HCT116 (cell line): Measurements from ENCODE around the gene CCDC157. TPM values are rescaled to one million over a fixed set of nuclear protein-coding genes. Genes with fewer than 3 reads are reported as not detected.

Source experiments
- ATAC-seq: fragments of 200-7000 bp; cut with Tn5 transposase; 2 replicates; pipeline ENCODE4 v1.9.1; 2020; ENCODE audit warnings: mild to moderate bottlenecking, moderate library complexity
- BruUV-seq: library from RNA; stranded (reverse); fragments of 400-500 nt; replicated peaks from 2 replicates; lab custom pipeline; 2021; lab: Mats Ljungman, UMichigan
- CTCF ChIA-PET: fragments of 300-600 bp; sonication (Branson Sonifier 250); formaldehyde crosslinking; loops from one replicate; lab custom pipeline; 2021; ENCODE audit warnings: antibody characterized with exemption; lab: Charles Lee
- POLR2A ChIA-PET: fragments of 300-600, 350-600 bp; sonication (Branson Sonifier 250); formaldehyde crosslinking; loops from one replicate; lab custom pipeline; 2021; ENCODE audit warnings: antibody characterized with exemption; lab: Charles Lee
- RAD21 ChIA-PET, 2 experiments: fragments of 300-600 bp; sonication (Branson Sonifier 250); formaldehyde crosslinking; loops; one replicate each; lab custom pipeline; 2023; ENCODE audit warnings: low total read pairs in 2 of 2; ENCODE audit not compliant: uncharacterized antibody in 2 of 2, unreplicated experiment in 2 of 2, low non-redundant PET in 1 of 2; lab: Charles Lee
- DNase-seq: peaks from one replicate; pipeline ENCODE4 v3.0.0-alpha.2; 2010; ENCODE audit warnings: low read depth, low spot score
- H2AFZ ChIP-seq: fragments of 200-600 bp; shearing (Covaris generic), sonication (generic); 2 replicates; pipeline ENCODE4 v1.6.1; 2017; ENCODE audit warnings: low read depth, mixed run types, mixed read lengths, antibody characterized with exemption, low read length; ENCODE audit not compliant: poor library complexity, severe bottlenecking
- H3K27ac ChIP-seq: 2 replicates; pipeline ENCODE4 v1.5.1; 2012; ENCODE audit warnings: low read depth, low read length
- H3K27me3 ChIP-seq: fragments of 200-600 bp; sonication (generic); 2 replicates; pipeline ENCODE4 v1.6.1; 2016; ENCODE audit warnings: mixed run types, low read length, mixed read lengths; ENCODE audit not compliant: insufficient read depth
- H3K36me3 ChIP-seq, 2 experiments: fragments of 200-500 bp in 1 of 2; fragments of 200-600 bp in 1 of 2; sonication (Bioruptor generic) in 1 of 2; sonication (generic) in 1 of 2; 2 replicates each; pipeline versions ENCODE4 v1.5.1 to v1.6.1; 2014 to 2016; ENCODE audit warnings: low read length in 2 of 2, inconsistent platforms in 1 of 2, mixed read lengths in 1 of 2, mixed run types in 1 of 2; ENCODE audit not compliant: insufficient read depth in 2 of 2, control insufficient read depth in 1 of 2
- H3K4me1 ChIP-seq, 2 experiments: fragments of 200-600 bp in 1 of 2; sonication (generic) in 1 of 2; 2 replicates each; pipeline versions ENCODE4 v1.5.1 to v1.6.1; 2012 to 2017; ENCODE audit warnings: low read length in 2 of 2, inconsistent platforms in 1 of 2, mild to moderate bottlenecking in 1 of 2, mixed read lengths in 1 of 2, mixed run types in 1 of 2, moderate library complexity in 1 of 2; ENCODE audit not compliant: insufficient read depth in 2 of 2, control insufficient read depth in 1 of 2
- H3K4me2 ChIP-seq: fragments of 200-600 bp; sonication (generic); 2 replicates; pipeline ENCODE4 v1.6.1; 2017; ENCODE audit warnings: mixed run types, low read length, mixed read lengths
- H3K4me3 ChIP-seq, 2 experiments: fragments of 200-600 bp in 1 of 2; sonication (generic) in 1 of 2; replicated peaks in 1 of 2; 2 replicates each; pipeline ENCODE4 v1.5.1; 2011 to 2016; ENCODE audit warnings: low read length in 2 of 2, control low read depth in 1 of 2, low read depth in 1 of 2, mild to moderate bottlenecking in 1 of 2, mixed read lengths in 1 of 2, mixed run types in 1 of 2
- H3K79me2 ChIP-seq: fragments of 200-600 bp; sonication (generic); 2 replicates; pipeline ENCODE4 v1.6.1; 2017; ENCODE audit warnings: mild to moderate bottlenecking, mixed run types, low read length, moderate library complexity, mixed read lengths; ENCODE audit not compliant: insufficient read depth
- H3K9ac ChIP-seq: fragments of 200-600 bp; sonication (generic); 2 replicates; pipeline ENCODE4 v1.6.1; 2016; ENCODE audit warnings: low read length, mixed read lengths
- H3K9me2 ChIP-seq: fragments of 200-600 bp; sonication (generic), shearing (Covaris generic); 2 replicates; pipeline ENCODE4 v1.6.1; 2017; ENCODE audit warnings: mixed run types, mild to moderate bottlenecking, moderate library complexity; ENCODE audit not compliant: insufficient read depth
- H3K9me3 ChIP-seq, 2 experiments: fragments of 200-500 bp in 1 of 2; fragments of 200-600 bp in 1 of 2; sonication (Bioruptor generic) in 1 of 2; sonication (generic) in 1 of 2; 2 replicates each; pipeline ENCODE4 v1.6.1; 2014 to 2017; ENCODE audit warnings: low read length in 2 of 2, mixed read lengths in 2 of 2, inconsistent platforms in 1 of 2, low read depth in 1 of 2, mild to moderate bottlenecking in 1 of 2, mixed run types in 1 of 2, moderate library complexity in 1 of 2; ENCODE audit not compliant: control insufficient read depth in 1 of 2, insufficient read depth in 1 of 2
- H4K20me1 ChIP-seq: fragments of 200-600 bp; sonication (generic), shearing (Covaris generic); 2 replicates; pipeline ENCODE4 v1.6.1; 2017; ENCODE audit warnings: mixed run types, mild to moderate bottlenecking, moderate library complexity; ENCODE audit not compliant: insufficient read depth
- CBX3 ChIP-seq: IDR thresholded peaks from 2 replicates; pipeline ENCODE4 v1.6.1; 2012; ENCODE audit warnings: low read depth
- ELF1 ChIP-seq: IDR thresholded peaks from 2 replicates; pipeline ENCODE4 v1.6.1; 2012; ENCODE audit warnings: low read depth, borderline replicate concordance
- EZH2 ChIP-seq: fragments of 200-600 bp; sonication (generic); IDR thresholded peaks from 2 replicates; pipeline ENCODE4 v1.6.1; 2017; ENCODE audit warnings: antibody characterized with exemption, mixed run types
- EZH2phosphoT487 ChIP-seq: fragments of 200-600 bp; IDR thresholded peaks from 2 replicates; pipeline ENCODE4 v1.6.1; 2018; ENCODE audit warnings: antibody characterized with exemption, borderline replicate concordance
- FOSL1 ChIP-seq: IDR thresholded peaks from 2 replicates; pipeline ENCODE4 v1.6.1; 2012; ENCODE audit warnings: low read depth
- JUND ChIP-seq: IDR thresholded peaks from 2 replicates; pipeline ENCODE4 v1.6.1; 2012
- POLR2A ChIP-seq: IDR thresholded peaks from 2 replicates; pipeline ENCODE4 v1.7.0; 2011; ENCODE audit warnings: borderline replicate concordance; ENCODE audit not compliant: insufficient read depth, insufficient read length; ENCODE audit errors: extremely low read depth
- POLR2AphosphoS5 ChIP-seq: IDR thresholded peaks from 2 replicates; pipeline ENCODE4 v1.6.1; 2011; ENCODE audit warnings: mild to moderate bottlenecking, low read depth, low read length, moderate library complexity
- RAD21 ChIP-seq: IDR thresholded peaks from 2 replicates; pipeline ENCODE4 v1.6.1; 2012; ENCODE audit warnings: low read depth, mild to moderate bottlenecking
- SIN3A ChIP-seq: IDR thresholded peaks from 2 replicates; pipeline ENCODE4 v1.6.1; 2012; ENCODE audit warnings: low read depth
- SP1 ChIP-seq: IDR thresholded peaks from 2 replicates; pipeline ENCODE4 v1.6.1; 2012; ENCODE audit warnings: low read depth
- SRF ChIP-seq: IDR thresholded peaks from 2 replicates; pipeline ENCODE4 v1.6.1; 2012; ENCODE audit warnings: low read depth
- TCF7L2 ChIP-seq: IDR thresholded peaks from 2 replicates; pipeline ENCODE4 v1.7.0; 2011; ENCODE audit warnings: borderline replicate concordance, inconsistent platforms; ENCODE audit not compliant: insufficient read depth, insufficient read length; ENCODE audit errors: extremely low read depth
- ZFX ChIP-seq: fragments of 450-650 bp; IDR thresholded peaks from 2 replicates; pipeline ENCODE4 v1.6.1; 2017
- ZNF274 ChIP-seq: fragments of 200-500 bp; sonication (Bioruptor generic); IDR thresholded peaks from 2 replicates; pipeline ENCODE4 v1.6.1; 2014; ENCODE audit warnings: mild to moderate bottlenecking, low read depth, low read length, inconsistent platforms
- intact Hi-C: fragments of 100-400 bp; cut with micrococcal nuclease; formaldehyde crosslinking; loops from 2 replicates; pipeline ENCODE4 v1.10.0; 2022
- total RNA-seq: library from RNA; stranded (reverse); gene quantifications from one replicate; pipeline ENCODE4 v1.2.1, GENCODE V29; 2021; ENCODE audit not compliant: unreplicated experiment
- TF ChIP-seq, protein P1 (sequence below): IDR thresholded peaks from 2 replicates; pipeline ENCODE4 v1.6.1; 2012
- TF ChIP-seq, protein P2 (sequence below): IDR thresholded peaks from 2 replicates; pipeline ENCODE4 v1.6.1; 2011; ENCODE audit warnings: mild to moderate bottlenecking, low read length, moderate library complexity; ENCODE audit not compliant: insufficient replicate concordance; ENCODE audit errors: extremely low read depth
- TF ChIP-seq, protein P3 (sequence below): IDR thresholded peaks from 2 replicates; pipeline ENCODE4 v1.6.1; 2012
- TF ChIP-seq, protein P4 (sequence below): IDR thresholded peaks from 2 replicates; pipeline ENCODE4 v1.6.1; 2012; ENCODE audit warnings: low read depth
- TF ChIP-seq, protein P5 (sequence below), 3 experiments: fragments of 200-600 bp in 1 of 3; sonication (generic) in 1 of 3; IDR thresholded peaks in 2 of 3; conservative IDR thresholded peaks in 1 of 3; 2 replicates each; pipeline ENCODE4 v1.5.1; 2012 to 2017; ENCODE audit warnings: low read depth in 2 of 3, low read length in 2 of 3, antibody characterized with exemption in 1 of 3, borderline replicate concordance in 1 of 3, control low read depth in 1 of 3, mild to moderate bottlenecking in 1 of 3, mixed read lengths in 1 of 3, mixed run types in 1 of 3, moderate library complexity in 1 of 3; ENCODE audit not compliant: insufficient read depth in 1 of 3

Gene CCDC157
- total RNA-seq, 1 experiment from 2014 or later, result 2.1 TPM

DNA sequence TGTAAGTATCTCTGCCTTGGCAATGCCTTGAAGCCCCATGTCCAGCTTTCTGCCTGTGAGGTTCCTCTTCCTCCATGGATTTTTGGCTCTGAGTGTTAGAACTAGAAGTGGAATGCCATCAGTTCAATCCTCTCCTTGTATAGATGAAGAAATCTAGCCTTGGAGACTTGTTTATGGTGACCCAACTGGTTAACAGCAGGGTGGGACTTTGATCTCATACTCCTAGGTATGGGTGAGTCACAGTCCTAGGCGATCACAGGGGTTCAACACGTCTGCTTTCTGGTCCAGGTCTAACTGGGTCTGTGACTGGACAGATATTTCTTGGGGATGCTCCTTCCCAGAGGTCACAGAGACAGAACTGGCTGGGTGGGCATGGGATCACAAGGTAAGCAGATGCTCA is 59.6 kb downstream of the CCDC157 start (continued):
- TF ChIP-seq EZH2, result no peak
- TF ChIP-seq SP1, result no peak
- TF ChIP-seq ELF1, result no peak
- TF ChIP-seq, protein P1, sequence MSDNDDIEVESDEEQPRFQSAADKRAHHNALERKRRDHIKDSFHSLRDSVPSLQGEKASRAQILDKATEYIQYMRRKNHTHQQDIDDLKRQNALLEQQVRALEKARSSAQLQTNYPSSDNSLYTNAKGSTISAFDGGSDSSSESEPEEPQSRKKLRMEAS, result no peak
- no peak for TF ChIP-seq JUND
- no peak for TF ChIP-seq SIN3A
- TF ChIP-seq POLR2A, result no peak
- no peak for TF ChIP-seq RAD21
- TF ChIP-seq FOSL1, result no peak

DNA sequence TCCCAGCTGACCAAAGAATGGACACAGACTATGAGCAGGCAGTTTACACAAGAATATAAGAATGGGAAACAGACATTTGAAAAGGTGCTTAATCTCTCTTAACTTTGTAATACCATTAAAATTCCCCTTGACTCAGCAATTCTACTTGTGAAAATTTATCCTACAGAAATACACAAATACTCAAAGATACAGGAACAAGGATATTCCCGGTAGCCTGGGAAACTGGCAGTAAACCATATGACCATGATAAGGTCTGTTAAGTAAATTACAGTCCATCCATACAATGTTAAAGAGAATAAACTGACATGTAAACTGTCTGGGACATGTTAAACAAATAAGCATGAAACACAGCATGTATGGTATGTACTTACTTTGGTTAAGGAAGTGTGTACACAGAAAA is 60.0 kb downstream of the CCDC157 start:
- peaks cover 28 to 59% of the 10 kb centered on the region in 2 experiments for H3K4me1 ChIP-seq
- CTCF ChIA-PET, result no interaction called here
- no TSS peak for BruUV-seq
- intact Hi-C loops, result no loop called here
- H3K4me3 ChIP-seq, result no peak overlapping the region
- RAD21 ChIA-PET, result no interaction called here
- H3K9me2 ChIP-seq, result no peaks in the 10 kb centered on the region
- no peaks in the 10 kb centered on the region for H3K9me3 ChIP-seq
- H3K79me2 ChIP-seq, result no peaks in the 10 kb centered on the region; the same call in 1 of the 2 replicates
- no peak overlapping the region for H3K9ac ChIP-seq
- no peak overlapping the region for H3K27ac ChIP-seq
- no peak overlapping the region; the same call in 1 of the 2 replicates for H3K4me2 ChIP-seq
- DNase-seq (no peak), ATAC-seq (no peak)
- no peaks in the 10 kb centered on the region for H4K20me1 ChIP-seq
- POLR2A ChIA-PET, result no interaction called here
- H3K27me3 ChIP-seq, result no peaks in the 10 kb centered on the region
- peaks cover 35 to 60% of the 10 kb centered on the region in 2 experiments for H3K36me3 ChIP-seq
- H2AFZ ChIP-seq, result no peak overlapping the region
- TF ChIP-seq SRF, result no peak
- no peak for TF ChIP-seq ZFX
- no peak for TF ChIP-seq TCF7L2
- TF ChIP-seq POLR2A, result no peak
- no peak for TF ChIP-seq POLR2AphosphoS5
- TF ChIP-seq, protein P2, sequence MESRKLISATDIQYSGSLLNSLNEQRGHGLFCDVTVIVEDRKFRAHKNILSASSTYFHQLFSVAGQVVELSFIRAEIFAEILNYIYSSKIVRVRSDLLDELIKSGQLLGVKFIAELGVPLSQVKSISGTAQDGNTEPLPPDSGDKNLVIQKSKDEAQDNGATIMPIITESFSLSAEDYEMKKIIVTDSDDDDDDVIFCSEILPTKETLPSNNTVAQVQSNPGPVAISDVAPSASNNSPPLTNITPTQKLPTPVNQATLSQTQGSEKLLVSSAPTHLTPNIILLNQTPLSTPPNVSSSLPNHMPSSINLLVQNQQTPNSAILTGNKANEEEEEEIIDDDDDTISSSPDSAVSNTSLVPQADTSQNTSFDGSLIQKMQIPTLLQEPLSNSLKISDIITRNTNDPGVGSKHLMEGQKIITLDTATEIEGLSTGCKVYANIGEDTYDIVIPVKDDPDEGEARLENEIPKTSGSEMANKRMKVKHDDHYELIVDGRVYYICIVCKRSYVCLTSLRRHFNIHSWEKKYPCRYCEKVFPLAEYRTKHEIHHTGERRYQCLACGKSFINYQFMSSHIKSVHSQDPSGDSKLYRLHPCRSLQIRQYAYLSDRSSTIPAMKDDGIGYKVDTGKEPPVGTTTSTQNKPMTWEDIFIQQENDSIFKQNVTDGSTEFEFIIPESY, result no peak
- TF ChIP-seq, protein P3, sequence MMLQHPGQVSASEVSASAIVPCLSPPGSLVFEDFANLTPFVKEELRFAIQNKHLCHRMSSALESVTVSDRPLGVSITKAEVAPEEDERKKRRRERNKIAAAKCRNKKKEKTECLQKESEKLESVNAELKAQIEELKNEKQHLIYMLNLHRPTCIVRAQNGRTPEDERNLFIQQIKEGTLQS, result no peak
- TF ChIP-seq, protein P4, sequence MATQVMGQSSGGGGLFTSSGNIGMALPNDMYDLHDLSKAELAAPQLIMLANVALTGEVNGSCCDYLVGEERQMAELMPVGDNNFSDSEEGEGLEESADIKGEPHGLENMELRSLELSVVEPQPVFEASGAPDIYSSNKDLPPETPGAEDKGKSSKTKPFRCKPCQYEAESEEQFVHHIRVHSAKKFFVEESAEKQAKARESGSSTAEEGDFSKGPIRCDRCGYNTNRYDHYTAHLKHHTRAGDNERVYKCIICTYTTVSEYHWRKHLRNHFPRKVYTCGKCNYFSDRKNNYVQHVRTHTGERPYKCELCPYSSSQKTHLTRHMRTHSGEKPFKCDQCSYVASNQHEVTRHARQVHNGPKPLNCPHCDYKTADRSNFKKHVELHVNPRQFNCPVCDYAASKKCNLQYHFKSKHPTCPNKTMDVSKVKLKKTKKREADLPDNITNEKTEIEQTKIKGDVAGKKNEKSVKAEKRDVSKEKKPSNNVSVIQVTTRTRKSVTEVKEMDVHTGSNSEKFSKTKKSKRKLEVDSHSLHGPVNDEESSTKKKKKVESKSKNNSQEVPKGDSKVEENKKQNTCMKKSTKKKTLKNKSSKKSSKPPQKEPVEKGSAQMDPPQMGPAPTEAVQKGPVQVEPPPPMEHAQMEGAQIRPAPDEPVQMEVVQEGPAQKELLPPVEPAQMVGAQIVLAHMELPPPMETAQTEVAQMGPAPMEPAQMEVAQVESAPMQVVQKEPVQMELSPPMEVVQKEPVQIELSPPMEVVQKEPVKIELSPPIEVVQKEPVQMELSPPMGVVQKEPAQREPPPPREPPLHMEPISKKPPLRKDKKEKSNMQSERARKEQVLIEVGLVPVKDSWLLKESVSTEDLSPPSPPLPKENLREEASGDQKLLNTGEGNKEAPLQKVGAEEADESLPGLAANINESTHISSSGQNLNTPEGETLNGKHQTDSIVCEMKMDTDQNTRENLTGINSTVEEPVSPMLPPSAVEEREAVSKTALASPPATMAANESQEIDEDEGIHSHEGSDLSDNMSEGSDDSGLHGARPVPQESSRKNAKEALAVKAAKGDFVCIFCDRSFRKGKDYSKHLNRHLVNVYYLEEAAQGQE, result no peak
- no peak for TF ChIP-seq CBX3
- TF ChIP-seq, protein P5, sequence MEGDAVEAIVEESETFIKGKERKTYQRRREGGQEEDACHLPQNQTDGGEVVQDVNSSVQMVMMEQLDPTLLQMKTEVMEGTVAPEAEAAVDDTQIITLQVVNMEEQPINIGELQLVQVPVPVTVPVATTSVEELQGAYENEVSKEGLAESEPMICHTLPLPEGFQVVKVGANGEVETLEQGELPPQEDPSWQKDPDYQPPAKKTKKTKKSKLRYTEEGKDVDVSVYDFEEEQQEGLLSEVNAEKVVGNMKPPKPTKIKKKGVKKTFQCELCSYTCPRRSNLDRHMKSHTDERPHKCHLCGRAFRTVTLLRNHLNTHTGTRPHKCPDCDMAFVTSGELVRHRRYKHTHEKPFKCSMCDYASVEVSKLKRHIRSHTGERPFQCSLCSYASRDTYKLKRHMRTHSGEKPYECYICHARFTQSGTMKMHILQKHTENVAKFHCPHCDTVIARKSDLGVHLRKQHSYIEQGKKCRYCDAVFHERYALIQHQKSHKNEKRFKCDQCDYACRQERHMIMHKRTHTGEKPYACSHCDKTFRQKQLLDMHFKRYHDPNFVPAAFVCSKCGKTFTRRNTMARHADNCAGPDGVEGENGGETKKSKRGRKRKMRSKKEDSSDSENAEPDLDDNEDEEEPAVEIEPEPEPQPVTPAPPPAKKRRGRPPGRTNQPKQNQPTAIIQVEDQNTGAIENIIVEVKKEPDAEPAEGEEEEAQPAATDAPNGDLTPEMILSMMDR (IDR thresholded peaks at IDR 0.05 in 2 of 3, conservative IDR thresholded peaks at IDR 0.05 in 1 of 3; ENCODE audit: borderline replicate concordance in 1 of 3, insufficient read depth in 1 of 3, low read depth in 2 of 3, low read length in 2 of 3), result no peak
- TF ChIP-seq EZH2phosphoT487, result no peak
- no peak for TF ChIP-seq ZNF274
